BJ (cell line): ENCODE data around the gene KRT33A. TPM values are rescaled to one million over a fixed set of nuclear protein-coding genes. Genes with fewer than 3 reads are reported as not detected.

Experiments
- CTCF ChIA-PET: fragments of 350-600 bp; formaldehyde crosslinking; extraction: SDS; loops from one replicate; lab custom pipeline; 2021; ENCODE audit warnings: antibody characterized with exemption, inconsistent platforms; lab: Yijun Ruan, JAX
- POLR2A ChIA-PET: fragments of 300-600 bp; sonication (Branson Sonifier 250); formaldehyde crosslinking; extraction: SDS; loops from one replicate; lab custom pipeline; 2021; ENCODE audit warnings: antibody characterized with exemption; lab: Charles Lee
- DNase-seq: peaks from one replicate; pipeline ENCODE4 v3.0.0-alpha.2; 2011; ENCODE audit warnings: low read depth
- H3K27me3 ChIP-seq: 2 replicates; pipeline ENCODE4 v1.6.0; 2011; ENCODE audit warnings: low read length; ENCODE audit not compliant: control insufficient read depth, insufficient read depth
- H3K36me3 ChIP-seq: 2 replicates; pipeline ENCODE4 v1.5.1; 2011; ENCODE audit warnings: low read length; ENCODE audit not compliant: control insufficient read depth, insufficient read depth
- H3K4me3 ChIP-seq: 2 replicates; pipeline ENCODE4 v1.5.1; 2011; ENCODE audit warnings: low read depth, mild to moderate bottlenecking, control low read depth, low read length
- CTCF ChIP-seq: IDR thresholded peaks from 2 replicates; pipeline ENCODE4 v1.5.1; 2011; ENCODE audit warnings: low read depth, mild to moderate bottlenecking, control low read depth, inconsistent platforms, low read length, moderate library complexity; ENCODE audit not compliant: insufficient read depth
- polyA plus RNA-seq: library from polyadenylated mRNA; depleted of rRNA; stranded (reverse); fragments of >200 nt; gene quantifications from 2 replicates; pipeline ENCODE4 v1.2.3, GENCODE V29; 2011

KRT33A gene
- polyA plus RNA-seq, 1 experiment: not detected

- CTCF ChIA-PET: no interaction called here
- DNase-seq: no peak
- POLR2A ChIA-PET: no interaction called here
- no peaks in the 10 kb centered on the region for H3K36me3 ChIP-seq
- no peak for TF ChIP-seq CTCF
- H3K4me3 ChIP-seq: no peak overlapping the region
- H3K27me3 ChIP-seq: no peaks in the 10 kb centered on the region
These were observed 43.2 kb upstream of the KRT33A start for GRCh38 chr17:41393826-41394225.

GRCh38 chr17:41393294-41393693 lies 42.7 kb upstream of the KRT33A start:
- H3K36me3 ChIP-seq: no peaks in the 10 kb centered on the region
- POLR2A ChIA-PET: no interaction called here
- CTCF ChIA-PET: no interaction called here
- no peak for TF ChIP-seq CTCF
- H3K4me3 ChIP-seq: no peak overlapping the region
- no peaks in the 10 kb centered on the region for H3K27me3 ChIP-seq
- no peak for DNase-seq

DNA sequence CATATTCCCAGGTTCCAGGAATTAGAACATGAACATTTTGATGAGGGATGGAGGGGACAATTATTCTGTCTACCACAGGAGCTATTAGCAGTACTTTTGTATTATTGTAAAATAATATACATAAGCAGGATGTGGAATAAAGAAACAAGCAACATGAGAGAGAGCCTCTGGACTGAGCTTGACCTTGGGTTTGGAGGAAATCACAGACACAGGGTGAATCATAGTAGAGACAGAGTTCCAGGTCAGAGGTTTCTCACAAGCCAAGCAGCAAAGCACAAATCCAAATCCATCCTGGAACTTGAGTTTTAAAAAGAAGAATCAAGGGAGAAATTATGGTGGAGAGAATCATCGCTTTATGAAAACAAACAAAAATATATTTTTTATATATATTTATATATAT lies 41.6 kb upstream of the KRT33A start:
- ChIA-PET CTCF (no interaction called here), POLR2A (no interaction called here)
- DNase-seq: no peak

GRCh38 chr17:41391535-41391934 lies 40.9 kb upstream of the KRT33A start:
- H3K27me3 ChIP-seq: no peaks in the 10 kb centered on the region
- CTCF ChIA-PET: no interaction called here
- H3K4me3 ChIP-seq: no peak overlapping the region
- no peaks in the 10 kb centered on the region for H3K36me3 ChIP-seq
- POLR2A ChIA-PET: no interaction called here
- no peak for DNase-seq
- TF ChIP-seq CTCF: no peak

More for the DNA sequence above, 41.6 kb upstream of the KRT33A start:
- H3K4me3 ChIP-seq: no peak overlapping the region
- no peaks in the 10 kb centered on the region for H3K27me3 ChIP-seq
- TF ChIP-seq CTCF: no peak
- H3K36me3 ChIP-seq: no peaks in the 10 kb centered on the region

GRCh38 chr17:41390411-41390938 lies 39.8 kb upstream of the KRT33A start:
- Histone ChIP-seq H3K27me3 (no peaks in the 10 kb centered on the region), H3K4me3 (no peak overlapping the region), H3K36me3 (no peaks in the 10 kb centered on the region)
- TF ChIP-seq CTCF: no peak
- CTCF ChIA-PET: interaction anchor here (0.7 to 1.4 kb wide), 5 partner anchors 10 to 106 kb away, joined by 3 to 7 read pairs (median 4); partner anchors contain the start of gene KRT33B
- no peak for DNase-seq
- POLR2A ChIA-PET: interaction anchor here (0.5 kb wide), 1 partner anchor 331 kb away, joined by 6 read pairs; no protein-coding TSS in a partner anchor
